Neural progenitor cell (in vitro differentiated cells): ENCODE measurements around the gene ELMO1. TPM values are rescaled to one million over a fixed set of nuclear protein-coding genes. Genes with fewer than 3 reads are reported as not detected.

ENCODE experiments used
- DNase-seq: peaks from one replicate; pipeline ENCODE4 v3.0.0-alpha.2; 2016; ENCODE audit warnings: low spot score
- H2AFZ ChIP-seq: fragments of 200-600 bp; sonication (generic); replicated peaks from 2 replicates; pipeline ENCODE4 v1.6.1; 2016; ENCODE audit warnings: antibody characterized with exemption
- H3F3A ChIP-seq: fragments of 200-600 bp; sonication (generic); 2 replicates; pipeline ENCODE4 v1.6.1; 2016; ENCODE audit warnings: antibody characterized with exemption, low read depth
- H3K27ac ChIP-seq: fragments of 200-600 bp; sonication (generic); 2 replicates; pipeline ENCODE4 v1.5.1; 2016; ENCODE audit warnings: mild to moderate bottlenecking
- H3K27me3 ChIP-seq: fragments of 200-600 bp; sonication (generic); 2 replicates; pipeline ENCODE4 v1.6.1; 2016; ENCODE audit warnings: mild to moderate bottlenecking, moderate library complexity
- H3K36me3 ChIP-seq: fragments of 200-600 bp; sonication (generic); 2 replicates; pipeline ENCODE4 v1.5.1; 2016
- H3K4me1 ChIP-seq: fragments of 200-600 bp; sonication (generic); 2 replicates; pipeline ENCODE4 v1.6.1; 2016; ENCODE audit warnings: mixed run types
- H3K4me2 ChIP-seq: fragments of 200-600 bp; sonication (generic); 2 replicates; pipeline ENCODE4 v1.6.1; 2016
- H3K4me3 ChIP-seq: fragments of 200-600 bp; sonication (generic); 2 replicates; pipeline ENCODE4 v1.5.1; 2016
- H3K79me2 ChIP-seq: fragments of 200-600 bp; sonication (generic); 2 replicates; pipeline ENCODE4 v1.6.1; 2016; ENCODE audit warnings: low read depth
- H3K9ac ChIP-seq: fragments of 200-600 bp; sonication (generic); 2 replicates; pipeline ENCODE4 v1.6.1; 2016
- H3K9me3 ChIP-seq: fragments of 200-600 bp; sonication (generic); 2 replicates; pipeline ENCODE4 v1.5.1; 2016; ENCODE audit warnings: low read depth
- H4K20me1 ChIP-seq: fragments of 200-600 bp; sonication (generic); 2 replicates; pipeline ENCODE4 v1.6.1; 2016; ENCODE audit warnings: low read depth
- H3K27ac Mint-ChIP-seq: 3 replicates; pipeline ENCODE4 v1.8.0; 2021; ENCODE audit warnings: mixed read lengths
- H3K27me3 Mint-ChIP-seq: 2 replicates; pipeline ENCODE4 v1.8.0; 2022; ENCODE audit warnings: low read depth, mild to moderate bottlenecking, inconsistent platforms, moderate library complexity, mixed read lengths; ENCODE audit not compliant: insufficient read depth
- H3K36me3 Mint-ChIP-seq: 3 replicates; pipeline ENCODE4 v1.8.0; 2021; ENCODE audit warnings: mixed read lengths
- H3K4me1 Mint-ChIP-seq: 3 replicates; pipeline ENCODE4 v1.8.0; 2021; ENCODE audit warnings: mixed read lengths
- H3K4me3 Mint-ChIP-seq: 3 replicates; pipeline ENCODE4 v1.8.0; 2021; ENCODE audit warnings: mild to moderate bottlenecking, moderate library complexity, mixed read lengths
- H3K9me3 Mint-ChIP-seq: 3 replicates; pipeline ENCODE4 v1.8.0; 2020; ENCODE audit warnings: mixed read lengths
- EZH2 ChIP-seq: fragments of 200-600 bp; sonication (generic); IDR thresholded peaks from 2 replicates; pipeline ENCODE4 v1.6.1; 2017; ENCODE audit warnings: antibody characterized with exemption, mild to moderate bottlenecking, moderate library complexity
- EZH2phosphoT487 ChIP-seq: fragments of 200-600 bp; sonication (generic); IDR thresholded peaks from 2 replicates; pipeline ENCODE4 v1.6.1; 2017; ENCODE audit warnings: antibody characterized with exemption
- total RNA-seq: library from RNA; depleted of rRNA; stranded (reverse); fragments of >200 nt; gene quantifications from 2 replicates; pipeline ENCODE4 v1.2.3, GENCODE V29; 2015; ENCODE audit warnings: low replicate concordance
- TF ChIP-seq, protein P1 (sequence below): fragments of 200-600 bp; sonication (generic); IDR thresholded peaks from 2 replicates; pipeline ENCODE4 v1.5.1; 2017; ENCODE audit warnings: antibody characterized with exemption, mild to moderate bottlenecking

Gene ELMO1
- total RNA-seq, 1 donor from 2014 or later, result 22.0 TPM

DNA sequence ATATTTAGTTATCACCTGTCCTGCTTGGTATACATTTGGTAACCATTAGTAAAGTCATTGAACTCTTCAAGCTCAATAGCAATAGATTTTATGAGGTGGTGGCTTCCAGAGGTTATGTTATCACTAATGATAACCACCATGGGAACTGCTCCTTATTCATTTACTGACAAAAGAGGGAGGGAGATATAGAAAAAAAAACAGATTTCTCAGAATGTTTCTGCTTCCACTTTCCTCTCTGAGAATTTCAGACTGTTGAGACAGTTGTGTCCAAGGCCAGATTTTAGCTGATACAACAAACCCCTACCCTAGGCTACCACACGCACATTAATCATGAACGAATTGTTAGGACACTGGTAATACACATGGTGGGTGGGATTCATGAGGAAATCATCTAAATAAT, 570.4 kb downstream of the ELMO1 start:
- Mint-ChIP-seq H3K36me3 (no peaks in the 10 kb centered on the region), H3K4me1 (peaks cover 20% of the 10 kb centered on the region), H3K27me3 (peaks cover 3% of the 10 kb centered on the region), H3K27ac (no peak overlapping the region), H3K4me3 (no peak overlapping the region), H3K9me3 (no peaks in the 10 kb centered on the region)
- TF ChIP-seq, protein P1, sequence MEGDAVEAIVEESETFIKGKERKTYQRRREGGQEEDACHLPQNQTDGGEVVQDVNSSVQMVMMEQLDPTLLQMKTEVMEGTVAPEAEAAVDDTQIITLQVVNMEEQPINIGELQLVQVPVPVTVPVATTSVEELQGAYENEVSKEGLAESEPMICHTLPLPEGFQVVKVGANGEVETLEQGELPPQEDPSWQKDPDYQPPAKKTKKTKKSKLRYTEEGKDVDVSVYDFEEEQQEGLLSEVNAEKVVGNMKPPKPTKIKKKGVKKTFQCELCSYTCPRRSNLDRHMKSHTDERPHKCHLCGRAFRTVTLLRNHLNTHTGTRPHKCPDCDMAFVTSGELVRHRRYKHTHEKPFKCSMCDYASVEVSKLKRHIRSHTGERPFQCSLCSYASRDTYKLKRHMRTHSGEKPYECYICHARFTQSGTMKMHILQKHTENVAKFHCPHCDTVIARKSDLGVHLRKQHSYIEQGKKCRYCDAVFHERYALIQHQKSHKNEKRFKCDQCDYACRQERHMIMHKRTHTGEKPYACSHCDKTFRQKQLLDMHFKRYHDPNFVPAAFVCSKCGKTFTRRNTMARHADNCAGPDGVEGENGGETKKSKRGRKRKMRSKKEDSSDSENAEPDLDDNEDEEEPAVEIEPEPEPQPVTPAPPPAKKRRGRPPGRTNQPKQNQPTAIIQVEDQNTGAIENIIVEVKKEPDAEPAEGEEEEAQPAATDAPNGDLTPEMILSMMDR, result no peak
- TF ChIP-seq EZH2 (no peak), EZH2phosphoT487 (no peak)
- no peaks in the 10 kb centered on the region for H3K9me3 ChIP-seq
- no peaks in the 10 kb centered on the region for H4K20me1 ChIP-seq
- no peak overlapping the region for H2AFZ ChIP-seq
- no peak overlapping the region for H3K27ac ChIP-seq
- H3K4me3 ChIP-seq, result no peak overlapping the region
- no peaks in the 10 kb centered on the region for H3K27me3 ChIP-seq
- H3K36me3 ChIP-seq, result no peaks in the 10 kb centered on the region
- no peaks in the 10 kb centered on the region for H3K79me2 ChIP-seq
- peaks cover 31% of the 10 kb centered on the region for H3K4me1 ChIP-seq
- peaks cover 13% of the 10 kb centered on the region for H3F3A ChIP-seq
- no peak overlapping the region for H3K4me2 ChIP-seq
- no peak for DNase-seq
- no peak overlapping the region for H3K9ac ChIP-seq

DNA sequence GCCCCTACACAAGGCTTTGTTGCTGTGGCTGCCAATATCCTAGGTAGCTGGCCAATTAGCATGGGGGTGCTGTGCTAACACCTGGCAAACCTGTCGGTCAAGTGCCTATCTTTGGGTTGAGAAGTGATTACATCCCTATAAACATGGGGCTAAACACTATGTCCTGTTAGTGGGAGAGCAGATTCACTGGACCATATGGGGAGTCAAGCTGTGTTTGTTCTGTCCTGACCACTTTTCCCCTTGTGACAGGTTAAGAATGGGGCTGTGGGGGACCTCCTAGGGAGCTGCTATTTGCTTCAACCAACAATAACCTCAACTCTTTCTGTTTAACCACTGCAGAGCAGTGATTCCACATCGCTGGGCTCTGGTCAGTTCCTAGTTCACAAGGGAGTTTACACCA, 572.9 kb downstream of the ELMO1 start:
- Histone ChIP-seq H3K27ac (no peak overlapping the region), H3K79me2 (no peaks in the 10 kb centered on the region), H3K36me3 (no peaks in the 10 kb centered on the region), H3K4me3 (no peak overlapping the region), H3K4me1 (peaks cover 27% of the 10 kb centered on the region), H3K9ac (no peak overlapping the region), H2AFZ (no peak overlapping the region), H3K9me3 (no peaks in the 10 kb centered on the region), H3K27me3 (no peaks in the 10 kb centered on the region), H4K20me1 (no peaks in the 10 kb centered on the region), H3K4me2 (peak overlapping the region; percentile 54), H3F3A (peaks cover 13% of the 10 kb centered on the region)
- no peak overlapping the region for H3K4me3 Mint-ChIP-seq
- H3K9me3 Mint-ChIP-seq, result no peaks in the 10 kb centered on the region
- no peaks in the 10 kb centered on the region for H3K27me3 Mint-ChIP-seq
- H3K27ac Mint-ChIP-seq, result no peak overlapping the region
- TF ChIP-seq, protein P1, result no peak
- no peak for TF ChIP-seq EZH2phosphoT487
- no peaks in the 10 kb centered on the region for H3K36me3 Mint-ChIP-seq
- DNase-seq, result peak; percentile 60
- H3K4me1 Mint-ChIP-seq, result peaks cover 20% of the 10 kb centered on the region

DNA sequence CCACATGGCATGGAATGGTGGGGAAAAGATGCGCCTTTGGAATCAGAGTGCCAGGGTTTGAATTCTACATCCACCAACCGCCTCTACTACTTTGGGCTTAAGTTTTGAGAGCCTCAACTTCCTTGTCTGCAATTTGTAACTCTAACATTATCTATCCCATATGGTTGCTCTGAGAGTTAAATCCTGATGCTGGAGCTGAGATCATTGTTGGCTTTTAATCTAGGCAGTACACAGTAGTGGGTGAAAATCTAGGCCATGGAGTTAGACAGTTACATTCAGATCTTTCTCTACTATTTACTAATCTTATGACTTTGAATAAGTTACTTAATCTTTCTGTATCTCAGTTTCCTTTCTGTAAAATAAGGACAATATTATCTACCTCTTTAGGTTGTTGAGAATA, 574.6 kb downstream of the ELMO1 start:
- TF ChIP-seq EZH2, result no peak
- TF ChIP-seq, protein P1, result no peak
- TF ChIP-seq EZH2phosphoT487, result no peak
- H3K4me2 ChIP-seq, result no peak overlapping the region
- H3K4me1 ChIP-seq, result peaks cover 27% of the 10 kb centered on the region
- H3K9me3 Mint-ChIP-seq, result no peaks in the 10 kb centered on the region
- no peak overlapping the region for H3K4me3 ChIP-seq
- no peaks in the 10 kb centered on the region for H3K79me2 ChIP-seq
- H3K27me3 ChIP-seq, result no peaks in the 10 kb centered on the region
- H3F3A ChIP-seq, result peaks cover 13% of the 10 kb centered on the region
- H4K20me1 ChIP-seq, result no peaks in the 10 kb centered on the region
- no peak for DNase-seq
- no peaks in the 10 kb centered on the region for H3K36me3 Mint-ChIP-seq
- H3K27me3 Mint-ChIP-seq, result no peaks in the 10 kb centered on the region
- H3K9ac ChIP-seq, result no peak overlapping the region
- H3K4me1 Mint-ChIP-seq, result peaks cover 20% of the 10 kb centered on the region
- H3K27ac ChIP-seq, result no peak overlapping the region
- H3K9me3 ChIP-seq, result no peaks in the 10 kb centered on the region
- H3K27ac Mint-ChIP-seq, result no peak overlapping the region
- H3K4me3 Mint-ChIP-seq, result no peak overlapping the region
- no peak overlapping the region for H2AFZ ChIP-seq
- H3K36me3 ChIP-seq, result no peaks in the 10 kb centered on the region

DNA sequence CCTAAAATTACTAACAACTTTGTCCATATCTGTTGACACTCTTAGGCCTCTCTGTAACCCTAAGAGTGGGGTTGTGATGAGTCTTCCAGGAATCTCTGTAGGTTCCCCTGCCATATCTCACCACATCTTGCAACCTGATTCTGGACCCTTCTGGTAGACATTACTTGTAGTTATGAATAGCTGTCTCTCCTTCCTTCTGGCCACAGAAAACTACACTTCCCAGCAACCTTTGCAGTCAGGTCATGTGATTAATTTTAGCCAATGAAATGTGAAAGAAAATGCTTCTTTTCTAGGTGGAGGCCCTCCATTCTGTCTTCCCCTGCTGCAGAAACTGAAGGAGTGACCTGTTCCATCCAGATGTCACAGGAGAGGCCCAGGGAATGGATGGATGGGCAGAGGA, 576.8 kb downstream of the ELMO1 start:
- H3K27ac Mint-ChIP-seq, result no peak overlapping the region
- TF ChIP-seq EZH2phosphoT487 (no peak), EZH2 (no peak)
- TF ChIP-seq, protein P1, result no peak
- H3K36me3 Mint-ChIP-seq, result no peaks in the 10 kb centered on the region
- Histone ChIP-seq H4K20me1 (no peaks in the 10 kb centered on the region), H3K9me3 (no peaks in the 10 kb centered on the region), H3K4me1 (peaks cover 22% of the 10 kb centered on the region), H3K36me3 (no peaks in the 10 kb centered on the region), H3K4me3 (no peak overlapping the region), H3K79me2 (no peaks in the 10 kb centered on the region), H2AFZ (no peak overlapping the region), H3K27ac (no peak overlapping the region), H3K9ac (no peak overlapping the region), H3K4me2 (no peak overlapping the region), H3K27me3 (no peaks in the 10 kb centered on the region), H3F3A (peaks cover 13% of the 10 kb centered on the region)
- no peak for DNase-seq
- no peaks in the 10 kb centered on the region for H3K27me3 Mint-ChIP-seq
- peaks cover 16% of the 10 kb centered on the region for H3K4me1 Mint-ChIP-seq
- no peaks in the 10 kb centered on the region for H3K9me3 Mint-ChIP-seq
- no peak overlapping the region for H3K4me3 Mint-ChIP-seq
